ENCODE results near the gene TENM4. TPM values are rescaled to one million over a fixed set of nuclear protein-coding genes. Genes with fewer than 3 reads are reported as not detected.

The TENM4 gene
- total RNA-seq, 4 donors from 2014 or later: 16.8 to 158 (median 120) TPM

GRCh38 chr11:79311461-79311860 is 129.4 kb downstream of the TENM4 start:
- H3K27me3 ChIP-seq: no peaks in the 10 kb centered on the region
- H3K9me3 ChIP-seq: no peaks in the 10 kb centered on the region
- no peak for TF ChIP-seq POLR2A (IDR thresholded peaks at IDR 0.05)
- no peak for TF ChIP-seq CTCF (IDR thresholded peaks at IDR 0.05)
- H3K4me3 ChIP-seq (replicated peaks in 1 of 3): no peak overlapping the region
- intact Hi-C loops (cut with DNase I): no loop called here
- no peak overlapping the region for H3K27ac ChIP-seq
- 97 to 98% methylated on average over 3 of the region's 3 CpGs for WGBS, 2 donors
- no peak for DNase-seq
- no peaks in the 10 kb centered on the region for H3K4me1 ChIP-seq
- no peaks in the 10 kb centered on the region for H3K36me3 ChIP-seq

GRCh38 chr11:79309407-79309806 is 131.4 kb downstream of the TENM4 start:
- no peak for DNase-seq
- WGBS, 2 donors: 62 to 70% methylated on average over 5 of the region's 5 CpGs
- H3K4me3 ChIP-seq (replicated peaks in 1 of 3): no peak overlapping the region
- intact Hi-C loops (cut with DNase I): no loop called here
- no peak for TF ChIP-seq CTCF (IDR thresholded peaks at IDR 0.05)
- no peak for TF ChIP-seq POLR2A (IDR thresholded peaks at IDR 0.05)
- H3K27ac ChIP-seq: no peak overlapping the region
- no peaks in the 10 kb centered on the region for H3K9me3 ChIP-seq
- H3K27me3 ChIP-seq: no peaks in the 10 kb centered on the region
- H3K36me3 ChIP-seq: no peaks in the 10 kb centered on the region
- H3K4me1 ChIP-seq: peaks cover 3 to 4% of the 10 kb centered on the region in 2 donors

GRCh38 chr11:79308429-79308828 is 132.4 kb downstream of the TENM4 start:
- Histone ChIP-seq H3K9me3 (no peaks in the 10 kb centered on the region), H3K27ac (no peak overlapping the region), H3K36me3 (no peaks in the 10 kb centered on the region), H3K27me3 (no peaks in the 10 kb centered on the region), H3K4me3 (replicated peaks in 1 of 3) (no peak overlapping the region), H3K4me1 (peaks cover 3 to 4% of the 10 kb centered on the region in 2 donors)
- intact Hi-C loops (cut with DNase I): no loop called here
- WGBS, 2 donors: 67 to 86% methylated on average over 4 of the region's 4 CpGs
- no peak for DNase-seq
- TF ChIP-seq CTCF (IDR thresholded peaks at IDR 0.05): no peak
- TF ChIP-seq POLR2A (IDR thresholded peaks at IDR 0.05): no peak

- TF ChIP-seq POLR2A (IDR thresholded peaks at IDR 0.05): no peak
- TF ChIP-seq CTCF (IDR thresholded peaks at IDR 0.05): no peak
- H3K4me1 ChIP-seq: peaks cover 3 to 4% of the 10 kb centered on the region in 2 donors
- H3K27ac ChIP-seq: no peak overlapping the region
- no peak overlapping the region for H3K4me3 ChIP-seq (replicated peaks in 1 of 3)
- WGBS, 2 donors: 58 to 60% methylated on average over 4 of the region's 4 CpGs
- intact Hi-C loops (cut with DNase I): no loop called here
- DNase-seq: no peak
- H3K36me3 ChIP-seq: no peaks in the 10 kb centered on the region
- H3K27me3 ChIP-seq: no peaks in the 10 kb centered on the region
- H3K9me3 ChIP-seq: no peaks in the 10 kb centered on the region
These were observed 136.1 kb downstream of the TENM4 start for GRCh38 chr11:79304599-79305212.

- Histone ChIP-seq H3K27ac (no peak overlapping the region), H3K9me3 (no peaks in the 10 kb centered on the region), H3K4me3 (replicated peaks in 1 of 3) (no peak overlapping the region), H3K36me3 (no peaks in the 10 kb centered on the region), H3K27me3 (no peaks in the 10 kb centered on the region), H3K4me1 (peaks cover 15 to 21% of the 10 kb centered on the region in 2 donors)
- no peak for DNase-seq
- TF ChIP-seq CTCF (IDR thresholded peaks at IDR 0.05): no peak
- TF ChIP-seq POLR2A (IDR thresholded peaks at IDR 0.05): no peak
- 67 to 80% methylated on average over 3 of the region's 3 CpGs for WGBS, 2 donors
- intact Hi-C loops (cut with DNase I): no loop called here
These were observed 144.7 kb downstream of the TENM4 start for GRCh38 chr11:79296141-79296540.
